Breast epithelium (tissue), 4 donors: Measurements from ENCODE around the gene LY9. TPM values are rescaled to one million over a fixed set of nuclear protein-coding genes. Genes with fewer than 3 reads are reported as not detected.

ENCODE experiments used
- DNase-seq, 2 donors: peaks; one replicate each; pipeline ENCODE4 v3.0.0-alpha.2; 2019; ENCODE audit warnings: low spot score in 2 of 2
- H3K27ac ChIP-seq, 2 donors: fragments of 200-600 bp; sonication (generic) in 1 of 2; one replicate each; pipeline ENCODE4 v1.5.1; 2016 to 2019; ENCODE audit warnings: mild to moderate bottlenecking in 1 of 2
- H3K27me3 ChIP-seq, 2 donors: fragments of 200-600 bp; sonication (generic) in 1 of 2; one replicate each; pipeline versions ENCODE4 v1.5.1 to v1.6.0; 2017 to 2019; ENCODE audit warnings: control low read depth in 1 of 2, mild to moderate bottlenecking in 1 of 2
- H3K36me3 ChIP-seq: fragments of 200-600 bp; one replicate; pipeline ENCODE4 v1.5.1; 2019
- H3K4me1 ChIP-seq, 2 donors: fragments of 200-600 bp; sonication (generic); one replicate each; pipeline ENCODE4 v1.5.1; 2016 to 2019; ENCODE audit warnings: control low read depth in 1 of 2
- H3K4me3 ChIP-seq, 3 donors: fragments of 200-600 bp; sonication (generic); 1 replicate in 2 of 3; 2 replicates in 1 of 3; pipeline ENCODE4 v1.5.1; 2016 to 2019; ENCODE audit warnings: mild to moderate bottlenecking in 3 of 3, moderate library complexity in 2 of 3
- H3K9me3 ChIP-seq, 2 donors: fragments of 200-600 bp; sonication (generic) in 1 of 2; one replicate each; pipeline ENCODE4 v1.5.1; 2016 to 2019; ENCODE audit warnings: control low read depth in 1 of 2
- CTCF ChIP-seq, 3 donors: fragments of 450-650 bp; IDR thresholded peaks; one replicate each; pipeline ENCODE4 v1.5.1; 2016 to 2017; ENCODE audit warnings: antibody characterized with exemption in 3 of 3, mild to moderate bottlenecking in 3 of 3, moderate library complexity in 3 of 3
- POLR2A ChIP-seq: fragments of 450-650 bp; IDR thresholded peaks from one replicate; pipeline ENCODE4 v1.6.1; 2016; ENCODE audit warnings: antibody characterized with exemption, mild to moderate bottlenecking, moderate library complexity
- POLR2AphosphoS5 ChIP-seq, 3 donors: sonication (generic); formaldehyde crosslinking; IDR thresholded peaks; one replicate each; pipeline ENCODE4 v1.6.1; 2017; ENCODE audit warnings: antibody characterized with exemption in 3 of 3
- intact Hi-C: fragments of 100-400 bp; cut with DNase I; formaldehyde crosslinking; loops from one replicate; pipeline ENCODE4 v1.15.1; 2023; ENCODE audit warnings: low total_unique reads
- total RNA-seq, 3 donors: library from RNA; depleted of rRNA; stranded (reverse); fragments of >200 nt; gene quantifications; one replicate each; pipeline ENCODE4 v1.1.0, GENCODE V29; 2016

LY9 gene
- total RNA-seq, 3 donors from 2014 or later = 1.1 to 5.9 (median 5.6) TPM

DNA sequence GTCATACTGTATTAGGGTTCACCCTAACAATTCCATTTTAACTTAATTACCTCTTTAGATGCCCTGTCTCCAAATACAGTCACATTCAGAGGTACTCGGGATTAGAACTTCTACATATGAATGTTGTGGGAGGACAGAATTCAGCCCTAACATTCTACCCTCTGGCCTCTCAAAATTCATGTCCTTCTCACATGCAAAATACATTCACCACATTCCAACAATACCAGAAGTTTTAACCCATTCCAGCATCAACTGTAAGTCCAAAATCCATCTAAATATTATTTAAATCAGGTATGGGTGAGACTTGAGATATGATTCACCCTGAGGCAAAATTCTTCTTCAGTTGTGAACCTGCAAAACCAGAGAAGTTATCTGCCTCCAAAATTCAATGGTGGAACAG is 14.5 kb downstream of the LY9 start:
- H3K9me3 ChIP-seq = peaks cover 17 to 24% of the 10 kb centered on the region in 2 donors
- no peaks in the 10 kb centered on the region for H3K36me3 ChIP-seq
- DNase-seq = no peak
- H3K27ac ChIP-seq = no peak overlapping the region
- H3K27me3 ChIP-seq = no peaks in the 10 kb centered on the region
- no peak for TF ChIP-seq CTCF (IDR thresholded peaks at IDR 0.05)
- TF ChIP-seq POLR2A = no peak
- no peak for TF ChIP-seq POLR2AphosphoS5 (IDR thresholded peaks at IDR 0.05)
- no peaks in the 10 kb centered on the region for H3K4me1 ChIP-seq
- intact Hi-C loops = no loop called here
- no peak overlapping the region for H3K4me3 ChIP-seq

DNA sequence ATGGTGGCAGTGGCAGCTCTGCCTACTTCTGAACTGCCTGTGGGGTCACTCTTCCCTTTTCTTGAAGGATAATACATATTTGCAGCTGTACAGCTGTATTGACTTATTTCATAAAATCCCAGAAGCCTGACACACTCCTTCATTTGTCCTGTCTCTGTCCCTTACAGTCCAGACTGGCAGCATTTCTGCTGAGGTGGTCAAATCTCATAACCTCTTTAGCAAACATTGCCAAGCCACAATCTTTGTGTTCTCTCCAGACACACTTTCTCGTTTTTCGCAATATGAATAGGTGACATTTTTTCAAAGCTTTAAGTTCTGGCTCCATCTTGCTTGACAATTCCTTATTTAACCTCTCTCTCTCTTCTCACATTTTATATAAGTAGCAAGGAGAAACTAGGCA is 15.2 kb downstream of the LY9 start:
- no peak for DNase-seq
- no peak overlapping the region for H3K27ac ChIP-seq
- H3K36me3 ChIP-seq = no peaks in the 10 kb centered on the region
- H3K27me3 ChIP-seq = no peaks in the 10 kb centered on the region
- H3K4me3 ChIP-seq = no peak overlapping the region
- intact Hi-C loops = no loop called here
- no peak for TF ChIP-seq POLR2AphosphoS5 (IDR thresholded peaks at IDR 0.05)
- no peak for TF ChIP-seq POLR2A
- TF ChIP-seq CTCF (IDR thresholded peaks at IDR 0.05) = no peak
- peaks cover 17 to 21% of the 10 kb centered on the region in 2 donors for H3K9me3 ChIP-seq
- no peaks in the 10 kb centered on the region for H3K4me1 ChIP-seq

- Histone ChIP-seq H3K9me3 (peaks cover under 1 to 5% of the 10 kb centered on the region in 2 donors), H3K36me3 (no peaks in the 10 kb centered on the region), H3K27ac (no peak overlapping the region), H3K27me3 (no peaks in the 10 kb centered on the region), H3K4me1 (no peaks in the 10 kb centered on the region), H3K4me3 (no peak overlapping the region)
- no peak for DNase-seq
- no peak for TF ChIP-seq POLR2AphosphoS5 (IDR thresholded peaks at IDR 0.05)
- TF ChIP-seq POLR2A = no peak
- no peak for TF ChIP-seq CTCF (IDR thresholded peaks at IDR 0.05)
- intact Hi-C loops = no loop called here
These were observed 17.2 kb downstream of the LY9 start for GRCh38 chr1:160813215-160813614.

DNA sequence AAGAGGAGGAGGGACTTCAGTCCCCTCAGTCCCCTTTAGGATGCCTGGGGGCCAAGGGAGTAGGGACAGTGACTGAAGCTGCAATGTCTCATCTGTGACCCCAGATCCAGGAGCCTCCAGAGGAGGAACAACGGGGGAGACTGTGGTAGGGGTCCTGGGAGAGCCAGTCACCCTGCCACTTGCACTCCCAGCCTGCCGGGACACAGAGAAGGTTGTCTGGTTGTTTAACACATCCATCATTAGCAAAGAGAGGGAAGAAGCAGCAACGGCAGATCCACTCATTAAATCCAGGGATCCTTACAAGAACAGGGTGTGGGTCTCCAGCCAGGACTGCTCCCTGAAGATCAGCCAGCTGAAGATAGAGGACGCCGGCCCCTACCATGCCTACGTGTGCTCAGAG is 18.3 kb downstream of the LY9 start:
- TF ChIP-seq POLR2A (no peak), POLR2AphosphoS5 (IDR thresholded peaks at IDR 0.05) (no peak)
- Histone ChIP-seq H3K9me3 (no peaks in the 10 kb centered on the region), H3K27me3 (no peaks in the 10 kb centered on the region), H3K4me3 (no peak overlapping the region), H3K27ac (no peak overlapping the region), H3K36me3 (no peaks in the 10 kb centered on the region), H3K4me1 (no peaks in the 10 kb centered on the region)
- DNase-seq = no peak
- intact Hi-C loops = no loop called here

- H3K27ac ChIP-seq = no peak overlapping the region
- no peaks in the 10 kb centered on the region for H3K27me3 ChIP-seq
- DNase-seq = no peak
- no peaks in the 10 kb centered on the region for H3K36me3 ChIP-seq
- no peaks in the 10 kb centered on the region for H3K4me1 ChIP-seq
- intact Hi-C loops = no loop called here
- no peaks in the 10 kb centered on the region for H3K9me3 ChIP-seq
- H3K4me3 ChIP-seq = no peak overlapping the region
- TF ChIP-seq POLR2AphosphoS5 (IDR thresholded peaks at IDR 0.05) (no peak), CTCF (IDR thresholded peaks at IDR 0.05) (no peak), POLR2A (no peak)
These were observed 18.9 kb downstream of the LY9 start for GRCh38 chr1:160814856-160815255.
